ENCODE measurements around the gene PLA2G12A. TPM values are rescaled to one million over a fixed set of nuclear protein-coding genes. Genes with fewer than 3 reads are reported as not detected.

Gene PLA2G12A
- total and polyA plus RNA-seq, 4 donors, result 24.2 to 36.0 (median 31.3) TPM

- DNase-seq, result no peak
- Histone ChIP-seq H3K27ac (ENCODE audit: low read depth in 1 of 2, low read length in 1 of 2) (no peak overlapping the region), H3K9ac (ENCODE audit: insufficient read depth in 1 of 2, low read length in 2 of 2) (no peak overlapping the region), H3K9me3 (ENCODE audit: control insufficient read depth in 4 of 4, insufficient read depth in 3 of 4, low read length in 3 of 4) (no peaks in the 10 kb centered on the region), H3K4me1 (ENCODE audit: control insufficient read depth in 5 of 5, insufficient read depth in 5 of 5, low read length in 5 of 5) (no peaks in the 10 kb centered on the region), H3K27me3 (ENCODE audit: control insufficient read depth in 3 of 3, insufficient read depth in 3 of 3, low read length in 2 of 3) (no peaks in the 10 kb centered on the region), H3K4me3 (no peak overlapping the region), H3K36me3 (ENCODE audit: control insufficient read depth in 4 of 4, insufficient read depth in 4 of 4, low read length in 4 of 4) (peaks cover 7 to 31% (median 22%) of the 10 kb centered on the region in 4 donors)
- no peak for ATAC-seq (ENCODE audit: insufficient read depth, low FRiP score)
- WGBS, 2 donors, result 93 to 100% methylated on average over 1 of the region's 1 CpG
- TF ChIP-seq CTCF (IDR thresholded peaks at IDR 0.05; ENCODE audit: control extremely low read depth, extremely low read depth), result no peak
Measured at GRCh38 chr4:109691411-109691920, 38.4 kb downstream of the PLA2G12A start.

- Histone ChIP-seq H3K27me3 (ENCODE audit: control insufficient read depth in 3 of 3, insufficient read depth in 3 of 3, low read length in 2 of 3) (no peaks in the 10 kb centered on the region), H3K4me1 (ENCODE audit: control insufficient read depth in 5 of 5, insufficient read depth in 5 of 5, low read length in 5 of 5) (no peaks in the 10 kb centered on the region), H3K9me3 (ENCODE audit: control insufficient read depth in 4 of 4, insufficient read depth in 3 of 4, low read length in 3 of 4) (no peaks in the 10 kb centered on the region), H3K36me3 (ENCODE audit: control insufficient read depth in 4 of 4, insufficient read depth in 4 of 4, low read length in 4 of 4) (peaks cover 7 to 32% (median 20%) of the 10 kb centered on the region in 4 donors), H3K9ac (ENCODE audit: insufficient read depth in 1 of 2, low read length in 2 of 2) (no peak overlapping the region), H3K27ac (ENCODE audit: low read depth in 1 of 2, low read length in 1 of 2) (no peak overlapping the region), H3K4me3 (no peak overlapping the region)
- no peak for ATAC-seq (ENCODE audit: insufficient read depth, low FRiP score)
- 83 to 90% methylated on average over 6 of the region's 6 CpGs for WGBS, 2 donors
- no peak for DNase-seq
- TF ChIP-seq CTCF (IDR thresholded peaks at IDR 0.05; ENCODE audit: control extremely low read depth, extremely low read depth), result no peak
Measured at GRCh38 chr4:109690690-109691410, 39.0 kb downstream of the PLA2G12A start.

DNA sequence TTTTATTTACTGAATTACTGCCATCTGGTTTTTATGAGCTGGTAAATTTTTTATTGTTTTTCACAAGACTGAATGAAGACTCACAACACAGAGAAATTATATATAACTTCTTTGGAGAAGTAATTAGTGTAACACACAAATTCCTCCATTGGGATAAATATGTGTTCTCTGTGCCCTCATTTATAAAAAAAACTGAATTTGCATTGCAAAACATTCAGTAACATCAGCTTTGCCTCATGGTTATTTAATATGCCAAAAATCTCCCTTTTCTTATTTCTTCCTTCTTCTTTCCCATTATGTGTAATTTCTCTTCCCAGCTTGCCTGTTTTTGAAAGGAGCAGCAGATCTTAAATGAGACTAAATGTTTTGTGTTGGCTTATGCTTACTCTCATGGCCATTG, 45.1 kb downstream of the PLA2G12A start:
- DNase-seq (no peak), ATAC-seq (ENCODE audit: insufficient read depth, low FRiP score) (no peak)
- Histone ChIP-seq H3K9ac (ENCODE audit: insufficient read depth in 1 of 2, low read length in 2 of 2) (no peak overlapping the region), H3K9me3 (ENCODE audit: control insufficient read depth in 4 of 4, insufficient read depth in 3 of 4, low read length in 3 of 4) (no peaks in the 10 kb centered on the region), H3K27ac (ENCODE audit: low read depth in 1 of 2, low read length in 1 of 2) (no peak overlapping the region), H3K27me3 (ENCODE audit: control insufficient read depth in 3 of 3, insufficient read depth in 3 of 3, low read length in 2 of 3) (no peaks in the 10 kb centered on the region), H3K4me1 (ENCODE audit: control insufficient read depth in 5 of 5, insufficient read depth in 5 of 5, low read length in 5 of 5) (no peaks in the 10 kb centered on the region), H3K4me3 (no peak overlapping the region), H3K36me3 (ENCODE audit: control insufficient read depth in 4 of 4, insufficient read depth in 4 of 4, low read length in 4 of 4) (peaks cover 0 to 9% (median 2%) of the 10 kb centered on the region in 4 donors)
- TF ChIP-seq CTCF (IDR thresholded peaks at IDR 0.05; ENCODE audit: control extremely low read depth, extremely low read depth), result no peak
